ENCODE data around the gene ATP6V0A1. TPM values are rescaled to one million over a fixed set of nuclear protein-coding genes. Genes with fewer than 3 reads are reported as not detected.
A peak's percentile ranks its signal among the peaks of the same experiment; 100 is the strongest.

ATP6V0A1 gene
- total RNA-seq, 1 experiment from 2014 or later: 15.9 TPM

DNA sequence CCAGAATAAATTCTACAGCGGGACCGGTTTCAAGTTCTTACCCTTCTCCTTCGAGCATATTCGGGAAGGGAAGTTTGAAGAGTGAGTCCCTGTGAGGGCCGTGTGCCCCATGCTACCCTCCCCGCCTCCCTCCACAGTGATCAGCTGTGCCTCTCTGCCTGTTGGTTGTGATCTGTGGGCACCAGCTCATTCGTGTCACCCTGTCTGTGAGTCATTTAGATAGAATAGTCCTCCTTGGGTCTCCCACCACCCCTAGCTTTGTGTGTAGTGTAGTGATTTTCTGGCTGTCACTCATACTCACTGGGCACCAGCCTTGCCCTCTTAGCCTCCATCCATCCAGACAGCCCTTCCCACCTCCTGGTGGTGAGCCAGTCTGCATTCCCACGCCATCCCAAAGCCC, 62.4 kb downstream of the ATP6V0A1 start:
- DNase-seq: no peak
- peaks cover 35% of the 10 kb centered on the region for H3K36me3 ChIP-seq

DNA sequence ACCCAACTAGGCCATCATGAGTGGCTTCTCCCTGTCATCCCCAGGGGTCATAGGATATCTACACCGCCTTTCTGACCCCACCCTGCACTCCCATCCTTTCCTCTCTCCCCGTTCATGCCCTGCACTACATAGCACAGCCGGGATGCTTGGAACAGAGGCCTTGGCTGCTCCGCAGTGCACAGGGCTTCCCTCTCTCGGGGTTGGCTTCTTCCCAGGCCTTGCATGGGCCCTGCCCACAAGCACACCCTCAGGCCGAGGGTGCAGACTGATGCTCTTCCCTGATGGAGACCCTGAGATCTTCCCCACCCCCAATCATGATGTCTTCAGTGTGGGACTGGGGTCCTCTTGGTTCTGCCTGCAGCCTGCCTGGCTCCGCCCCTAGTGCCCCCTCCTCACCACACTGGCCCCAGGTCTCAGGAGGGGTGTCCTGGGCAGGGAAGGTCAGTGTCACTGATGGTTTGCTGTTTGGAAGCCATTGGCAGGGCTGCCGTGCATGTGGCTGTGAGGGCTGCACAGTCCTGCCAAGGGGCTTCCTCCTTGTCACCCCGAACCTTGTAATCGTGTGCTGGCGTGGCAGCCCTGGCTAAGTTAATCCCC, 63.1 kb downstream of the ATP6V0A1 start:
- no peaks in the 10 kb centered on the region for H3K9me3 ChIP-seq
- no peak for DNase-seq
- no peak overlapping the region for H3K4me3 ChIP-seq

More for the DNA sequence above, 62.4 kb downstream of the ATP6V0A1 start:
- no peak overlapping the region for H3K4me3 ChIP-seq
- no peaks in the 10 kb centered on the region for H3K27me3 ChIP-seq
- no peaks in the 10 kb centered on the region for H3K9me3 ChIP-seq

DNA sequence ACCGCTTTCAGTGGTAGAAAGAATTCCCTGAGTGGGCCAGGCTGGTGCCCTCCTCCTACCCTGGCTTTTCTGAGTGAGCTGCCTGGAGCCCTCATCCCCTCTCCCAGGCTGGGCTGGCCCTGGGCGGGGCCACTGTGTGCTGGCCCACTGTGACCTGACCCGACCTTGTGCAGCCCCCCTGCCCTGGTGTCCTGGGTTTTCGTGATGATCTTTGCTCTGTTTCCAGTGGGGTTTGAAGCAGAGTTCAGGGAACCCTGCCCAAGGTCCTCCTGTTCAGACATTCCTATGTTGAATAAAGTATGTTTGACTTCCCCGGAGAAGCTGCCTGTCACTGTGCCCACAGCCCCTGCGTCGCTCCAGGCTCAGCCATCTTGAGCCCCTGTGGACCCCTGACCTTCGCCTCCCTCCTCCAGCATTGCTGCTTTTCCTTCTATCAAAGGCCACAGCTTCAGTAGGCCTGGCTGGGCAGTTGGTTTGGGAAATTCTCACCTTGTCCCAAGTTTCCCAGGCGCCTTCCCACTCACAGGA, 63.6 kb downstream of the ATP6V0A1 start:
- no peak overlapping the region for H3K4me3 ChIP-seq
- H3K36me3 ChIP-seq: peaks cover 29% of the 10 kb centered on the region
- no peaks in the 10 kb centered on the region for H3K27me3 ChIP-seq
- no peaks in the 10 kb centered on the region for H3K9me3 ChIP-seq
- no peak for DNase-seq

More for the DNA sequence above, 63.1 kb downstream of the ATP6V0A1 start:
- H3K36me3 ChIP-seq: peaks cover 34% of the 10 kb centered on the region
- H3K27me3 ChIP-seq: no peaks in the 10 kb centered on the region

DNA sequence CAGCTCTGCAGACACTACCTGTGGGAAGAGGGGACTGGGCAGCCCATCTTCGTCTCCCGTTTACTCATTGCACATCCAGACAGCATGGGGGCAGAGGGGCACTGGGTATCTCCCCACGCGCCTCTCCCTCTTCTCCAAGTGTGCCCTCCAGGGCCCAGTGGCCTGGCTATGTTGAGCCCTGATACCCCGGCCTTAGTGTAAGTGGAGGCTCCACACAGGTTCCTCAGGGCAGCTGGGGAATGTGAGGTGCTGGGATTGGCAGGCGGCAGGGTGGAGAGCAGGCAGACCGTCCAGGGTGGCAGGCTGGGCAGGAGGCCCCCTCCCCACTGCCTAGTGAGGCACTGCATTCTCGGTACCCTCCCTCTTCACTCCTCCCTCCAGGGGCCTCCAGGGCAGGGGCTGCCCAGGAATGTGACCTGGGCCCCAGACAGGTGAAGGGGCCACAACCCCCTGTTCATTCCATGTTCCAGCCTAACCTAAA, 64.2 kb downstream of the ATP6V0A1 start:
- no peak overlapping the region for H3K4me3 ChIP-seq
- H3K27me3 ChIP-seq: no peaks in the 10 kb centered on the region
- no peaks in the 10 kb centered on the region for H3K9me3 ChIP-seq
- DNase-seq: no peak
- H3K36me3 ChIP-seq: peaks cover 26% of the 10 kb centered on the region

DNA sequence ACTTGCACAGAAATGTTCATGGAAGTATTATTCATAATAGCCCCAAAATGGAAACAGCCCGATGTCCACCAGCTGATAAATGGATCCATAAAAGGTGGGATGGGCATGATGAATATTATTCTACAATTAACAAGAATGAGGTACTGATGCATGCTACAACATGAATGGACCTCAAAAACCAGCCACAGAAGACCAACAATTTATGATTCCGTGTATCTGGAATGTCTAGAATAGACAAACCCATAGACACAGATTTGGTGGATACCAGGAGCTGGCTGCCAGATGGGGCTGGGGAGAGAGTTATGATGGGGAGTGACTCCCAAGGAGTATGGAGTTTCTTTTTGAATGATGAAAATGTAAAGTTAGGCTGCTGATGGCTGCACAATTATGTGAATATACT, 66.5 kb downstream of the ATP6V0A1 start:
- Histone ChIP-seq H3K4me3 (no peak overlapping the region), H3K9me3 (no peaks in the 10 kb centered on the region), H3K36me3 (peaks cover 20% of the 10 kb centered on the region), H3K27me3 (no peaks in the 10 kb centered on the region)
- peak; percentile 60 for DNase-seq

DNA sequence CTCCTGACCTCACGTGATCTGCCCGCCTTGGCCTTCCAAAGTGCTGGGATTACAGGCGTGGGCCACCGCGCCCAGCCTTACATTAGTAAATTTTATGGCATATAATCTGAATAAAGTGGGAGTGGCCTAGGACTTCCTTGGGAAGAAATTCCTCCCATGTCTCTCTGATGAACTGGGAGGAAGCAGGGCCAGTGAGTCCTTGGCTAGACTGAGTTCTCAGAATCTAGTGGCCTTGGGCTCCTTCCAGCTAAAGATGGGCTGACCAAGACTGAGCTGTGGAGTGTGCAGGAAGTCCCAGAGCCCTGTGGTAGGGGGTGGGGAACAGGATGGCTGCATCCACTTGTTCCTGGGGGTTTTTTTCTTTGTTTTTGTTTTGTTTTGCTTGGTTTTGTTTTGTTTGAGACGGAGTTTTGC, 67.4 kb downstream of the ATP6V0A1 start:
- Histone ChIP-seq H3K9me3 (no peaks in the 10 kb centered on the region), H3K4me3 (no peak overlapping the region), H3K36me3 (peaks cover 16% of the 10 kb centered on the region), H3K27me3 (no peaks in the 10 kb centered on the region)
- DNase-seq: peak; percentile 72

DNA sequence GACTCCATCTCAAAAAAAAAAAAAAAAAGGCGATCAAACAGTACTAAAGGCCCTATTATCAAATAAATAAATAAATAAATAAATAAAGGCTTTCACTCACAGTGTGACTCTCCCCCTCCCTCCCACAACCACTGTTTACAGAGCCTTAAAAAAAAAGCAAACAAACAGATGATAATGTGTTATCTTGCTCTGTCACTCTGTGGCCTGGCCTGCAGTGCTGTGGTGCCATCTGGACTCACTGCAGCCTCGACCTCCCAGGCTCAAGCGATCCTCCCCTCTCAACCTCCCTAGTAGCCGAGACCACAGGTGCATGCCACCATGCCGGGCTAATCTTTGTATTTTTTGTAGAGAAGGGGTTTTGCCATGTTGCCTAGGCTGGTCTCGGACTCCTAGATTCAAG, 69.3 kb downstream of the ATP6V0A1 start:
- no peak for DNase-seq
- H3K27me3 ChIP-seq: no peaks in the 10 kb centered on the region
- peaks cover 4% of the 10 kb centered on the region for H3K36me3 ChIP-seq
- H3K4me3 ChIP-seq: no peak overlapping the region
- H3K9me3 ChIP-seq: no peaks in the 10 kb centered on the region

DNA sequence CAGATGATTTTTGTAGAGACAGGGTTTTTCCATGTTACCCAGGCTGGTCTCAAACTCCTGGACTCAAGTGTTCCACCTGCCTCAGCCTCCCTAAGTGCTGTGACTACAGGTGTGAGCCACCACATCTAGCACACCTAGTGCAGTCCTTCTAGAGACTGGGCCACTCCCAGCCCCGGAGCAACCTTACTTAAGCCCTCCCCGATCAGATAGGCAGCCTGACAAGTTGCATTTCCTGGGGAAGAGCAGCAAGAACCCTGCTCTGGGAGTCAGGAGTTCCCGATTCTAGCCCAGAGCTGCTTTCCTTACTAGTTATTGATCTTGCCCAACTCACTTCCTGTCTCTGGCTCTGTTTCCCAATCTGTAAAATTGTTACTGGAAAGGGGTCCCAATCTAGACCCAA, 70.4 kb downstream of the ATP6V0A1 start:
- H3K9me3 ChIP-seq: no peaks in the 10 kb centered on the region
- no peak for DNase-seq
- no peaks in the 10 kb centered on the region; the same call in 1 of the 2 replicates for H3K36me3 ChIP-seq
- H3K4me3 ChIP-seq: no peak overlapping the region
- no peaks in the 10 kb centered on the region for H3K27me3 ChIP-seq

DNA sequence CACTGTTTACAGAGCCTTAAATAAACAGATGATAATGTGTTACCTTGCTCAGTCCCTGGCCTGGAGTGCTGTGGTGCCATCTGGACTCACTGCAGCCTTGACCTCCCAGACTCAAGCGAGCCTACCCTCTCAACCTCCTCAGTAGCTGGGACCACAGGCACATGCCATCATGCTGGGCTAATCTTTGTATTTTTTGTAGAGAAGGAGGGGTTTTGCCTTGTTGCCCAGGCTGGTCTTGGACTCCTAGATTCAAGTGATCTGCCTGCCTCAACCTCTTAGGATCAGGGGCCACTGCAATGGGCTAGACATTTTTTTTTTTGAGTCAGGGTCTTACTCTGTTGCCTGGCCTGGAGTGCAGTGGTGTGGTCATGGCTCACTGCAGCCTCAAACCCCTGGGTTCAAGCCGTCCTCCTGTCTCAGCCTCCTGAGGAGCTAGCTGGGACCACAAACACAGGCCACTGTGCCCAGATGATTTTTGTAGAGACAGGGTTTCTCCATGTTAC, 72.3 kb downstream of the ATP6V0A1 start:
- H3K4me3 ChIP-seq: no peak overlapping the region
- H3K27me3 ChIP-seq: no peaks in the 10 kb centered on the region
- no peaks in the 10 kb centered on the region for H3K36me3 ChIP-seq
- DNase-seq: no peak
- no peaks in the 10 kb centered on the region for H3K9me3 ChIP-seq

DNA sequence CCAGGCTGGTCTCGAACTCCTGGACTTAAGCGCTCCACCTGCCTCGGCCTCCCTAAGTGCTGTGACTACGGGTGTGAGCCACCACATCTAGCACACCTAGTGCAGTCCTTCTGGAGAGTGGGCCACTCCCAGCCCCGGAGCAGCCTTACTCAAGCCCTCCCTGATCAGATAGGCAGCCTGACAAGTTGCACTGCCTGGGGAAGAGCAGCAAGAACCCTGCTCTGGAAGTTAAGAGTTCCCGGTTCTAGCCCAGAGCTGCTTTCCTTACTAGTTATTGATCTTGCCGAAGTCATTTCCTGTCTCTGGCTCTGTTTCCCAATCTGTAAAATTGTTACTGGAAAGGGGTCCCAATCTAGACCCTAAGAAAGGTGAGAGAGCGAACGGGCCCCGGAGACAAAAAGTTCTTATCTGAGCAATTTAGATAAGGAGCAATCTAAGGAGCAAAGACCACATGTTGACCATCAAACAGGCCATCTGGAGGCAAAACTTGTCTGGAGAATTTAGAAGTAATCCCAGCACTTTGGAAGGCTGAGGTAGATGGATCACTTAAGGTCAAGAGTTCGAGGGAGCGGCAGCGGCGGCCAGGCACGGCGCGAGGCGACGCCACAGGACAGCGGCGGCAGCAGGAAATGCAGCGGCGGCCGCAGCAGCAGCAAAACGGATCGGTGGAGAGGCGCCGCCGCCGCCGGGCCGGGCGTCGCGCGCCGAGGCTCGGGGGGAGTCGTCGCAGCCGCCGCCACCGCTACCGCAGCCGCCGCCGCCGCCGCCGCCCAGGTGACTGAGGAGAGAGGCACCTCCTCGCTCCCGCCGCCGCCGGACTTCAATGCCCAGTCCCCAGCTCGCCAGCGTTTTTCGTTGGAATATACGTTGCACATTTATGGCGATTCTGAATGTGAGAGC, 73.0 kb downstream of the ATP6V0A1 start:
- H3K36me3 ChIP-seq: no peaks in the 10 kb centered on the region
- no peaks in the 10 kb centered on the region for H3K27me3 ChIP-seq
- peak overlapping the region; percentile 45 for H3K4me3 ChIP-seq
- no peaks in the 10 kb centered on the region for H3K9me3 ChIP-seq
- DNase-seq: peak; percentile 65

DNA sequence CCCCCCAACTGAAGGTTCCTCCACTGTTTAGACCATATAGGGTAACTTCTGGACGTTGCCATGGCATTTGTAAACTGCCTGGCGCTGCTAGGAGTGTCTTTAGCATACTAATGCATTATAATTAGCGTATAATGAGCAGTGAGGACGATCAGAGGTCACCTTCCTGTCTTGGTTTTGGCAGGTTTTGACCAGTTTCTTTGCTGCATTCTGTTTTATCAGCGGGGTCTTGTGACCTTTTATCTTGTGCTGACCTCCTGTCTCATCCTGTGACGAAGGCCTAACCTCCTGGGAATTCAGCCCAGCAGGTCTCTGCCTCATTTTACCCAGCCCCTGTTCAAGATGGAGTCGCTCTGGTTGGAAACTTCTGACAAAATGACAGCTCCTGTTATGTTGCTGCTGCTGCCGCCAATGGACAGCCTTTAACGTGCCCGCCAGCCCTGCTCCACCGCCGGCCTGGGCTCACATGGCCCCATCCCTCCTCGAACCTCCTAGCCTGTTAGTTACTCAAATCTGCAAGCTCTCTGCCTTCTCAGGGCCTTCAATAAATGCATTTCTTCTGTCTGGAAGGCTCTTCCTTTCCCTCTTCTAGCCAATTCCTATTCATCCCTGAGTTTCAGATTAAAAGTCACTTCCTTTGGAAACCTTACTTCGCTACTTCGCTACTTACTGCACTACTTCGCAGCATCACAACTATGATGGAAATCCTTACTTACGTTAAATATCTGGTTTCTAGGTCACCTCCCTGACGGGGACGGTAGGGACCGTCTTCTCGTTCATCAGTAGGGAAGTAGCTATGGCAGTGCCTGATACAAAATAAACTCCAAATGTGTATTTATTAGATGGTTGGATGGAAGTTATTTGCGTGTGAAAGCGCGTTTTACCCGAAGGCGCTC, 76.7 kb downstream of the ATP6V0A1 start:
- peaks cover 24% of the 10 kb centered on the region for H3K36me3 ChIP-seq
- no peaks in the 10 kb centered on the region for H3K27me3 ChIP-seq
- DNase-seq: no peak
- peak overlapping the region; percentile 64 for H3K4me3 ChIP-seq
- H3K9me3 ChIP-seq: no peaks in the 10 kb centered on the region

DNA sequence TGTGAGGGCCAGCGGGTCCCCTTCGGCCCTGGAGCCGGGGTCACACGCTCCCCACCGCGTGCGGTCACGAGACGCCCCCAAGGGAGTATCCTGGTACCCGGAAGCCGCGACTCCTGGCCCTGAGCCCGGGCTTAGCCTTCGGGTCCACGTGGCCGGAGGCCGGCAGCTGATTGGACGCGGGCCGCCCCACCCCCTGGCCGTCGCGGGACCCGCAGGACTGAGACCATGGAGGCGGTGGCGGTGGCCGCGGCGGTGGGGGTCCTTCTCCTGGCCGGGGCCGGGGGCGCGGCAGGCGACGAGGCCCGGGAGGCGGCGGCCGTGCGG, 77.3 kb downstream of the ATP6V0A1 start, which contains the start of gene NAGLU:
Gene NAGLU, plus strand, starts transcription at position 194 of the 324 bp plus-strand sequence. Its CDS starts 32 bp downstream, at position 226.
- Histone ChIP-seq H3K36me3 (peaks cover 28% of the 10 kb centered on the region), H3K9me3 (no peaks in the 10 kb centered on the region), H3K4me3 (peak within 1 kb of the TSS; percentile 64), H3K27me3 (no peaks in the 10 kb centered on the region)
- DNase-seq: peak; percentile 96

DNA sequence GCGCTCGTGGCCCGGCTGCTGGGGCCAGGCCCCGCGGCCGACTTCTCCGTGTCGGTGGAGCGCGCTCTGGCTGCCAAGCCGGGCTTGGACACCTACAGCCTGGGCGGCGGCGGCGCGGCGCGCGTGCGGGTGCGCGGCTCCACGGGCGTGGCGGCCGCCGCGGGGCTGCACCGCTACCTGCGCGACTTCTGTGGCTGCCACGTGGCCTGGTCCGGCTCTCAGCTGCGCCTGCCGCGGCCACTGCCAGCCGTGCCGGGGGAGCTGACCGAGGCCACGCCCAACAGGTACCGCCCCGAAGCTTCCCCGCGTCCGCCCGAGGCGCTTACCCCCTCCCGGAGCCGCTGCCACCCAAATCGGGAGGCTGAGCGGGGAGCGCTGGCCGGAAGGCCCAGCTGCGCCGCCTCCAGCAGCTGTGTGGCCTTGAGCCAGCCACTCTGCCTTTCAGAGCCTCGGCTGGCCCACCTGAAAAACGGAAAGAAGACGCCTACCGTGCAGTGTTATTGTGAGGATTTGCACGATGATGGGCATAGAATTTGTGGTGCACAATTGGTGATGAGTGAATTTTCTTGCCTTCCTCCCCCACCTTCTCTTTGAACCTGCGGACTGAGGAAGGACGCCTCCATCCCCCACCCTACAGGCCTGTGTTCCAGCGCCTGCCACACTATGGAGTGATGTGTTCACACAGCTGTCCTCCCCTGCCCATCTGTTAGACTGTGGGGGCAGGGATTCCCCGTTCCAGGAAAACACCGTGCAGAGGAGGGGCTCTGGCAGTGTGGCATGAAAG, 77.9 kb downstream of the ATP6V0A1 start:
- Histone ChIP-seq H3K27me3 (no peaks in the 10 kb centered on the region), H3K36me3 (peaks cover 33% of the 10 kb centered on the region), H3K9me3 (no peaks in the 10 kb centered on the region), H3K4me3 (peak overlapping the region; percentile 64)
- DNase-seq: peak; percentile 92

DNA sequence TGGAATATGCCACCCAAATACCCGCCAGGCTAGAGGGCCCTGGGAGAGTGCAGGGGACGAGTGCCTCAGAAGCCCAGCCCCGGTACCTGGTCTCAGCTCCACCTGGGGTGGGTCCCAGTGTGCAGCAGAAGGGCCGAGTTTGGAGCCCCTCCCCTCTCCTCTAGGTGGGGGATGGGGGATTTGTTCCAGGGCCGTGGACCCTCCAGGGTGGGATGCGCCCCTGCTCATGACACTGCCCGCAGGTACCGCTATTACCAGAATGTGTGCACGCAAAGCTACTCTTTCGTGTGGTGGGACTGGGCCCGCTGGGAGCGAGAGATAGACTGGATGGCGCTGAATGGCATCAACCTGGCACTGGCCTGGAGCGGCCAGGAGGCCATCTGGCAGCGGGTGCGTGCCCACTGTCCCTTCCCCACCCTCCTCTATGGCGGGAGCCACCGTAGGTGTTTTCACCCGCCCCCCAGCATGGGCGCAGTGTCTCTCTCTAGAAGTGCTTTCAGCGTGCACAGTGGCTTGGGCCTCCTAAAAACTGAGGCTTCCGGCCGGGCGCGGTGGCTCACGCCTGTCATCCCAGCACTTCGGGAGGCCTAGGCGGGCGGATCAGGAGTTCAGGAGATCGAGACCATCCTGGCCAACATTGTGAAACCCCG, 78.6 kb downstream of the ATP6V0A1 start:
- no peak for DNase-seq
- H3K36me3 ChIP-seq: peaks cover 37% of the 10 kb centered on the region
- H3K27me3 ChIP-seq: no peaks in the 10 kb centered on the region
- peak overlapping the region; percentile 64 for H3K4me3 ChIP-seq
- no peaks in the 10 kb centered on the region for H3K9me3 ChIP-seq

DNA sequence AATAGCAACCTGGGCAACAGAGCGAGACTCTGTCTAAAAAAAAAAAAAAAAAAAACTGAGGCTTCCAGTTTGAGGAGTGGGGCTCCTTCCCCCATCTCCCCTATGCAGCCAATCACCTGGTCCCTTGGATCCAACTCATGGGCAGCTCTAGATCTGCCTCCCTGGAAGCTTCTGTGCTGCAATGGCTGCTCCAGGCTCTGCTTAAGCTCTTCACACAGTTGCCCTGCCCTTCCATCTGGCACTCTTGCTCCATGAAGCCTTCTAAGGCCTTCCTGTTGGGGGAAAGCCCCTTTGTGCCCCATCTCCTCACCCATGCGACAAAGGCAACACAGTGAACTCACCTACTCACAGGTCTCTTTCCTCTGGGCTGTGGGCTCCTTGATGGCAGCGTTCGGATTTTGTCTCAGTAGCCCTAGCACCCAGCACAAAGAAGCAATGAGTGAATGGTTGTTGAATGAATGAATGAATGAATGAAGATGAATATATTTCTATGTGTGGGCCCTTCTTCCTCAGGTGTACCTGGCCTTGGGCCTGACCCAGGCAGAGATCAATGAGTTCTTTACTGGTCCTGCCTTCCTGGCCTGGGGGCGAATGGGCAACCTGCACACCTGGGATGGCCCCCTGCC, 79.3 kb downstream of the ATP6V0A1 start:
- DNase-seq: no peak
- H3K9me3 ChIP-seq: no peaks in the 10 kb centered on the region
- peaks cover 42% of the 10 kb centered on the region for H3K36me3 ChIP-seq
- no peaks in the 10 kb centered on the region for H3K27me3 ChIP-seq
- no peak overlapping the region for H3K4me3 ChIP-seq

Data from MG63 (cell line).